ENCODE results near the gene HADHB.

HADHB gene

GRCh38 chr2:26203906-26204305, 40.8 kb upstream of the HADHB start:
- in situ Hi-C loops (cut with MboI; ENCODE audit: low sequenced_read_pairs, unreplicated experiment), result no loop called here

GRCh38 chr2:26212011-26212410, 32.7 kb upstream of the HADHB start:
- in situ Hi-C loops (cut with MboI; ENCODE audit: low sequenced_read_pairs, unreplicated experiment), result no loop called here
- TF ChIP-seq CTCF (IDR thresholded peaks at IDR 0.05; ENCODE audit: borderline replicate concordance, control extremely low read depth, extremely low read depth, insufficient read depth, missing control alignments), result no peak
- no peak for DNase-seq (ENCODE audit: low spot score)

More at GRCh38 chr2:26203906-26204305, 40.8 kb upstream of the HADHB start:
- TF ChIP-seq CTCF (IDR thresholded peaks at IDR 0.05; ENCODE audit: borderline replicate concordance, control extremely low read depth, extremely low read depth, insufficient read depth, missing control alignments), result no peak
- no peak for DNase-seq (ENCODE audit: low spot score)

- no peak for TF ChIP-seq CTCF (IDR thresholded peaks at IDR 0.05; ENCODE audit: borderline replicate concordance, control extremely low read depth, extremely low read depth, insufficient read depth, missing control alignments)
- DNase-seq (ENCODE audit: low spot score), result no peak
- in situ Hi-C loops (cut with MboI; ENCODE audit: low sequenced_read_pairs, unreplicated experiment), result no loop called here
Observed at GRCh38 chr2:26214759-26215158, 30.0 kb upstream of the HADHB start.

GRCh38 chr2:26215833-26216232, 28.9 kb upstream of the HADHB start:
- in situ Hi-C loops (cut with MboI; ENCODE audit: low sequenced_read_pairs, unreplicated experiment), result no loop called here
- TF ChIP-seq CTCF (IDR thresholded peaks at IDR 0.05; ENCODE audit: borderline replicate concordance, control extremely low read depth, extremely low read depth, insufficient read depth, missing control alignments), result no peak
- no peak for DNase-seq (ENCODE audit: low spot score)

GRCh38 chr2:26216587-26216986, 28.2 kb upstream of the HADHB start:
- DNase-seq (ENCODE audit: low spot score), result no peak
- in situ Hi-C loops (cut with MboI; ENCODE audit: low sequenced_read_pairs, unreplicated experiment), result no loop called here
- no peak for TF ChIP-seq CTCF (IDR thresholded peaks at IDR 0.05; ENCODE audit: borderline replicate concordance, control extremely low read depth, extremely low read depth, insufficient read depth, missing control alignments)

GRCh38 chr2:26217720-26218119, 27.0 kb upstream of the HADHB start:
- in situ Hi-C loops (cut with MboI; ENCODE audit: low sequenced_read_pairs, unreplicated experiment), result no loop called here
- TF ChIP-seq CTCF (IDR thresholded peaks at IDR 0.05; ENCODE audit: borderline replicate concordance, control extremely low read depth, extremely low read depth, insufficient read depth, missing control alignments), result no peak

GRCh38 chr2:26223018-26223417, 21.7 kb upstream of the HADHB start:
- in situ Hi-C loops (cut with MboI; ENCODE audit: low sequenced_read_pairs, unreplicated experiment), result no loop called here
- TF ChIP-seq CTCF (IDR thresholded peaks at IDR 0.05; ENCODE audit: borderline replicate concordance, control extremely low read depth, extremely low read depth, insufficient read depth, missing control alignments), result no peak
- no peak for DNase-seq (ENCODE audit: low spot score)

More at GRCh38 chr2:26217720-26218119, 27.0 kb upstream of the HADHB start:
- no peak for DNase-seq (ENCODE audit: low spot score)
